GM21423 (cell line): ENCODE measurements around the gene COTL1.
"Not testable (repeated sequence)": the region's sequence is repeated elsewhere in the genome, so short reads cannot be mapped to it uniquely, and the experiment has no call there.

Experiments
- ATAC-seq: cut with Tn5 transposase; IDR thresholded peaks from one replicate; pipeline ENCODE4 v1.9.1; 2021; ENCODE audit warnings: mild to moderate bottlenecking, moderate library complexity; ENCODE audit not compliant: unreplicated experiment

The COTL1 gene

GRCh38 chr16:84535408-84535807 lies 82.5 kb downstream of the COTL1 start:
- ATAC-seq, result no peak

- ATAC-seq, result no peak
Measured at GRCh38 chr16:84534815-84535214, 83.1 kb downstream of the COTL1 start.

- ATAC-seq, result no peak
Measured at GRCh38 chr16:84532855-84533486, 84.9 kb downstream of the COTL1 start.

GRCh38 chr16:84532291-84532724 lies 85.6 kb downstream of the COTL1 start:
- no peak for ATAC-seq

- ATAC-seq, result no peak
Measured at GRCh38 chr16:84531671-84532111, 86.2 kb downstream of the COTL1 start.

- no peak for ATAC-seq
Measured at GRCh38 chr16:84530590-84530989, 87.3 kb downstream of the COTL1 start.

GRCh38 chr16:84529607-84530006 lies 88.3 kb downstream of the COTL1 start:
- ATAC-seq, result no peak

GRCh38 chr16:84528322-84528721 lies 89.6 kb downstream of the COTL1 start:
- ATAC-seq, result no peak

GRCh38 chr16:84527532-84528269 lies 90.2 kb downstream of the COTL1 start:
- ATAC-seq, result no peak

- ATAC-seq, result no peak
Measured at GRCh38 chr16:84526794-84527531, 90.9 kb downstream of the COTL1 start.

GRCh38 chr16:84524941-84525581 lies 92.8 kb downstream of the COTL1 start:
- ATAC-seq, result not testable (repeated sequence)

- ATAC-seq, result no peak
Measured at GRCh38 chr16:84524346-84524920, 93.4 kb downstream of the COTL1 start.

GRCh38 chr16:84521497-84521770 lies 96.4 kb downstream of the COTL1 start:
- ATAC-seq, result no peak

GRCh38 chr16:84520725-84521496 lies 97.0 kb downstream of the COTL1 start:
- ATAC-seq, result no peak

- ATAC-seq, result no peak
Measured at GRCh38 chr16:84519855-84520254, 98.0 kb downstream of the COTL1 start.

GRCh38 chr16:84518804-84519341 lies 99.0 kb downstream of the COTL1 start:
- ATAC-seq, result no peak

GRCh38 chr16:84518220-84518619 lies 99.7 kb downstream of the COTL1 start:
- ATAC-seq, result not testable (repeated sequence)

GRCh38 chr16:84517366-84517765 lies 100.5 kb downstream of the COTL1 start:
- ATAC-seq, result no peak
